GM21367 (cell line): ENCODE data around the gene MPP3.

Source experiments
- ATAC-seq: cut with Tn5 transposase; IDR thresholded peaks from one replicate; pipeline ENCODE4 v1.9.1; 2021; ENCODE audit not compliant: unreplicated experiment

MPP3 gene

DNA sequence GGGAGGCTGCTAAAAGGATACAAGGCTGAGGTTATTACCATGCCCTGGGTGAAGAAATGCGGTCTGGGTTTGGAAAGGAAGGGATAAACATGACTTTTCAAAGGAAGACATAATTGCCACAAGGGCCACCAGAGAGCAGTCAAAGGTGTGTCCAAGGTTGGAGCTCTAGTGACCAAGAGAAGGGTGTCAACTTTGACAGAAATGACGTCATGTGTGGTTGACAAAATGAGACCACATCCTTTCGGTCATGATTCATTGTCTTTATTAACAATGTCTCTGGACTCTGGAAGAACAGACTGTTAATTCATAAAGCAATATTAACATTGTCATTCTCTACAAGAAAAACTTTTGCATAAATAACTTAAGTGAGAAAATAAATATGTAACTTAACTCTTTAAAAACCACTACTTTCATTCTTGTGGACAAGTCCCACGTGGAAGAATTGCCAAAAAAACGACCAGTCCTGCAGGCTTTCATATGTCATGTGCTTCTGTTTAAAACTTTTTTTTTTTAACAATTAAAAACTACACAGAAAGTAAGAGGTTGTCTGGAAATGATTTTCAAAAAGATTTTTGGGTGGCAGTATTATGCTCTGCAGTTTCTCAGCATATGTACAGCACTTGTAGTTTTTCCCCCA lies 79.3 kb downstream of the MPP3 start:
- no peak for ATAC-seq
